GM12873 (cell line): ENCODE data around the gene PRIMA1.

Experiments
- TF ChIP-seq, protein P1 (sequence below): IDR thresholded peaks from 2 replicates; pipeline ENCODE4 v1.5.1; 2012; ENCODE audit warnings: low read depth, mild to moderate bottlenecking, moderate library complexity, low read length, control low read depth; ENCODE audit not compliant: insufficient read depth; ENCODE audit errors: missing control alignments

The PRIMA1 gene

DNA sequence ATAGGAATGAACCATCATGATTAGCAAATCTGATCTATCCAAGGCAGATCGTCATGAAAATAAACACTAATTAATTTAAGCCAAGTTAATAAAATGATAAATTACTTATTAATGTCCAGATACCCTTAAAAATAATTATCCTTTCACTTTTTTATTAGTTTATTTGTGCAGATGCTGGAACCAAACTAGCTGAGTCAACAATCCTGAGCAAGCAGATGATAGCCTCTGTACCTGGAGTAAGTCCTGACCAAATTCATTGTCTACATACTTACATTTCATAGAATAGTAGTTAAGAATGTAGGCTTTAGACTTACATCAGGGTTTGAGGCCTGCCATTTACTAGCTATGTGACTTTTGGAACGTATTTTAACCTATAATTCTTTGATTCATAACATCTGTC, 105.8 kb downstream of the PRIMA1 start:
- TF ChIP-seq, protein P1, sequence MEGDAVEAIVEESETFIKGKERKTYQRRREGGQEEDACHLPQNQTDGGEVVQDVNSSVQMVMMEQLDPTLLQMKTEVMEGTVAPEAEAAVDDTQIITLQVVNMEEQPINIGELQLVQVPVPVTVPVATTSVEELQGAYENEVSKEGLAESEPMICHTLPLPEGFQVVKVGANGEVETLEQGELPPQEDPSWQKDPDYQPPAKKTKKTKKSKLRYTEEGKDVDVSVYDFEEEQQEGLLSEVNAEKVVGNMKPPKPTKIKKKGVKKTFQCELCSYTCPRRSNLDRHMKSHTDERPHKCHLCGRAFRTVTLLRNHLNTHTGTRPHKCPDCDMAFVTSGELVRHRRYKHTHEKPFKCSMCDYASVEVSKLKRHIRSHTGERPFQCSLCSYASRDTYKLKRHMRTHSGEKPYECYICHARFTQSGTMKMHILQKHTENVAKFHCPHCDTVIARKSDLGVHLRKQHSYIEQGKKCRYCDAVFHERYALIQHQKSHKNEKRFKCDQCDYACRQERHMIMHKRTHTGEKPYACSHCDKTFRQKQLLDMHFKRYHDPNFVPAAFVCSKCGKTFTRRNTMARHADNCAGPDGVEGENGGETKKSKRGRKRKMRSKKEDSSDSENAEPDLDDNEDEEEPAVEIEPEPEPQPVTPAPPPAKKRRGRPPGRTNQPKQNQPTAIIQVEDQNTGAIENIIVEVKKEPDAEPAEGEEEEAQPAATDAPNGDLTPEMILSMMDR: no peak

DNA sequence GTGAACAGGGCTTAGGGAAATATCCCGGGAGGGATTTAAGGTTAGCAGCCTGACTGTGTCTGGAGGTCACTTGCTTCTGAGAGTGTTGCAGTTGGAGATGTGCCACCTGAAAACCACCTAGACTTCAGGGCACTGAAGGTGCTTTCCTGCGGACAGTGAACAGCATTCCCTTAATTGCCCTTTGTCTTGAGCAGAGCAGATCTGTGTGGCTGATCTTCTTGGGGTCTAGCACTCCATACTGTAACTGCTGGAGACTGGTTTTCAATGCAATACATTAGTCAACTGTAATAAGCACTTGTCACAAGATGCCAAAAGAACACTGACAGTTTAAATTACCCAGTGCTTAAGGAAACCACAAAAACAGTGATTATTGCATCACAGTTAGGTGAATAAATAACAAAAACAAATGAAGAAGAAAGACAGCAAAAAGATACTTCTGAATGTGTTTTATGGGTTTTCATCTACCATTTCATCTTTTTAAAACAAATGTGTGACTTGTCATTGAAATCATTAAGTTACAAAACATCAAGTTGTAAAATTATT, 111.8 kb downstream of the PRIMA1 start:
- TF ChIP-seq, protein P1: no peak

DNA sequence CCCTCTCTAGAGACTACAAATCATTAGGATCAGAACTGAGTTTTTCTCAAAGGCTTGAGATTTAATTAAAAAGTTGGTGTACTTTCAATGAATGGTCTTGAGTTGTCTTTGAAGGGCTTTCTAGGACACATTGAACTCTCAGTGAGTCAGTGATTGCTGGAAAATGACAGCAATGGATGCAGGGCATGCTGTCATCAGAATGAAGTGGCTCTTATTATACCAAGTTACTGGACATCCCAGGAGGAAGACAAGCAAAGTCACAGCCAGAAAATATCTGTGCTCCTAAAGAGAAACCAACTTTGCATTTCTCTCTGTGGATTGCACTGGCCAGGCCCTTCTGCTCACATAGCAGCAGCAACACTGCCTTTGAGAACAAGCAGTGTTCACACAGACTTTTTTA, 112.6 kb downstream of the PRIMA1 start:
- TF ChIP-seq, protein P1: no peak

DNA sequence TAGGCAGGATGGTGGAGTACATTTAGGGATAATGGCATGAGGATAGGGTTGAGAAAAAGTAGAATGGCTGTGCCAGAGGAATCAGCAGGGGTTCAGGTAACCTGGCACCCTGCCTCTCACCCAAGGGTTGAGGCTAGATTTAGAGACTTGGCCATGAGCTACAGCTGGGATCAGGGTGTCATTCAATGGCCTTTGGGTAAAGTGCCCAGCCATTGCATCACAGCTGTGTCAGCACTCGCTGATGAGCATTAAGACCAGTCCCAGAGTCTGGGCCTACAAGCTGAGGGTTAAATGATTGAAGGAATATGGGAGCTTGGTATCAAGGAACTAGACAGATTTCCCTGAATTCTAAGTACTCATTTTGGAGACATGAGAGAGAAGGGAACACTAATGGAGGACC, 113.9 kb downstream of the PRIMA1 start:
- TF ChIP-seq, protein P1: no peak

DNA sequence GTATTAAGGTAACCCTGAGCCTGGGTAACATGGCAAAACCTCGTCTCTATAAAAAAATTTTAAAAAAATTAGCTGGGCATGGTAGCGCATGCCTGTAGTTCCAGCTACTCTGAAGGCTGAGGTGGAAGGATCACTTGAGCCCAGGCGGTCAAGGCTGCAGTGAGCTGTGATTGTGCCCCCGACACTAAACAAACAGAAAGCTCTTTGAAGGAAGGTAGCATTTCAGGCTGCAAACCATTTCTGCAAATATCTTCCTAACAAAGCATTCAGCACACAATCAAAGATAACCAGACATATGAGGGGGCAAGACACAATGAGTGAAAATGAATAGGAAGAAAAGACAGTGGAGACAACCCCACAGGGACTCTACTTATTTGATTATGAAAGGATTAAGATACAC, 118.7 kb downstream of the PRIMA1 start:
- TF ChIP-seq, protein P1: no peak
